A673 (cell line): Measurements from ENCODE around the gene UTP11. TPM values are rescaled to one million over a fixed set of nuclear protein-coding genes. Genes with fewer than 3 reads are reported as not detected.
"Not testable (repeated sequence)": the region's sequence is repeated elsewhere in the genome, so short reads cannot be mapped to it uniquely, and the experiment has no call there.

Source experiments
- BruUV-seq: library from RNA; stranded (reverse); fragments of 400-500 nt; replicated peaks from 2 replicates; lab custom pipeline; 2021; lab: Mats Ljungman, UMichigan
- CTCF ChIA-PET: fragments of 300-600 bp; sonication (Branson Sonifier 250); formaldehyde crosslinking; loops from one replicate; lab custom pipeline; 2022; ENCODE audit warnings: antibody characterized with exemption; lab: Charles Lee
- POLR2A ChIA-PET: fragments of 300-600 bp; sonication (Branson Sonifier 250); formaldehyde crosslinking; loops from one replicate; lab custom pipeline; 2022; ENCODE audit warnings: antibody characterized with exemption; ENCODE audit not compliant: low non-redundant PET; lab: Charles Lee
- DNase-seq: peaks from one replicate; pipeline ENCODE4 v3.0.0-alpha.2; 2015; ENCODE audit warnings: low spot score
- H3K27ac ChIP-seq: fragments of 200-600 bp; sonication (generic); 2 replicates; pipeline ENCODE4 v1.5.1; 2016; ENCODE audit warnings: mixed run types, low read depth, mild to moderate bottlenecking, mixed read lengths, antibody characterized with exemption, low read length; ENCODE audit not compliant: poor library complexity, severe bottlenecking
- H3K27me3 ChIP-seq: fragments of 200-600 bp; sonication (generic); replicated peaks from 2 replicates; pipeline ENCODE4 v1.6.1; 2017; ENCODE audit warnings: mixed run types, low read depth, mild to moderate bottlenecking, mixed read lengths, antibody characterized with exemption, low read length; ENCODE audit not compliant: insufficient read depth, poor library complexity
- H3K36me3 ChIP-seq: fragments of 200-600 bp; sonication (generic); 2 replicates; pipeline ENCODE4 v1.6.1; 2016; ENCODE audit warnings: mixed run types, mild to moderate bottlenecking, mixed read lengths, antibody characterized with exemption, low read length; ENCODE audit not compliant: insufficient read depth, poor library complexity, severe bottlenecking
- H3K4me1 ChIP-seq: fragments of 200-600 bp; sonication (generic); 2 replicates; pipeline ENCODE4 v1.6.1; 2017; ENCODE audit warnings: mixed run types, mild to moderate bottlenecking, mixed read lengths, antibody characterized with exemption, low read length; ENCODE audit not compliant: insufficient read depth, poor library complexity, severe bottlenecking
- H3K4me3 ChIP-seq: fragments of 200-600 bp; sonication (generic); 2 replicates; pipeline ENCODE4 v1.5.1; 2016; ENCODE audit warnings: low read depth, mixed run types, mild to moderate bottlenecking, mixed read lengths, low read length; ENCODE audit not compliant: poor library complexity, severe bottlenecking
- H3K9me3 ChIP-seq: fragments of 200-600 bp; sonication (generic); 2 replicates; pipeline ENCODE4 v1.6.1; 2016; ENCODE audit warnings: mixed run types, low read depth, mild to moderate bottlenecking, mixed read lengths, antibody characterized with exemption, low read length; ENCODE audit not compliant: poor library complexity, severe bottlenecking
- CTCF ChIP-seq: fragments of 300-800, 200-600 bp; sonication (generic); conservative IDR thresholded peaks from 2 replicates; pipeline ENCODE4 v1.5.1; 2017; ENCODE audit warnings: low read depth, mild to moderate bottlenecking, antibody characterized with exemption, low read length, moderate library complexity, mixed read lengths
- EZH2 ChIP-seq: fragments of 200-600 bp; sonication (generic); IDR thresholded peaks from 2 replicates; pipeline ENCODE4 v1.6.1; 2017; ENCODE audit warnings: borderline replicate concordance, low read depth, mild to moderate bottlenecking, mixed read lengths, antibody characterized with exemption, low read length; ENCODE audit not compliant: poor library complexity, severe bottlenecking
- intact Hi-C: fragments of 100-400 bp; cut with micrococcal nuclease; formaldehyde crosslinking; loops from one replicate; pipeline ENCODE4 v1.10.0; 2022; ENCODE audit not compliant: unreplicated experiment
- total RNA-seq: library from RNA; stranded (reverse); gene quantifications from 2 replicates; pipeline ENCODE4 v1.2.3, GENCODE V29; 2021

Gene UTP11
- total RNA-seq, 1 experiment from 2014 or later, result 113 TPM

GRCh38 chr1:37974567-37974966 is 38.0 kb upstream of the UTP11 start:
- CTCF ChIA-PET, result interaction anchor here (0.7 kb wide), 1 partner anchor 516 kb away, joined by 5 read pairs; no protein-coding TSS in a partner anchor
- Histone ChIP-seq H3K27me3 (no peaks in the 10 kb centered on the region), H3K9me3 (no peaks in the 10 kb centered on the region), H3K27ac (no peak overlapping the region), H3K4me3 (no peak overlapping the region), H3K36me3 (peaks cover 62% of the 10 kb centered on the region), H3K4me1 (no peaks in the 10 kb centered on the region)
- POLR2A ChIA-PET, result no interaction called here
- intact Hi-C loops, result no loop called here
- no peak for DNase-seq
- TF ChIP-seq EZH2 (no peak), CTCF (no peak)
- no TSS peak for BruUV-seq

GRCh38 chr1:37975083-37975482 is 37.5 kb upstream of the UTP11 start:
- H3K9me3 ChIP-seq, H3K27me3 ChIP-seq, BruUV-seq, H3K27ac ChIP-seq, POLR2A ChIA-PET, H3K4me1 ChIP-seq, H3K4me3 ChIP-seq: not testable (repeated sequence)
- CTCF ChIA-PET, result interaction anchor here (0.7 kb wide), 1 partner anchor 92 kb away, joined by 4 read pairs; no protein-coding TSS in a partner anchor
- DNase-seq, result peak; percentile 71
- intact Hi-C loops, result loop anchor here (1.0 kb wide), 1 partner anchor 85 kb away; no protein-coding TSS in a partner anchor
- H3K36me3 ChIP-seq, result peaks cover 63% of the 10 kb centered on the region
- TF ChIP-seq CTCF, result peak; percentile 69

GRCh38 chr1:37978541-37978940 is 34.0 kb upstream of the UTP11 start:
- intact Hi-C loops, result no loop called here
- Histone ChIP-seq H3K27ac (no peak overlapping the region), H3K4me1 (no peaks in the 10 kb centered on the region), H3K9me3 (no peaks in the 10 kb centered on the region), H3K4me3 (no peak overlapping the region), H3K36me3 (peaks cover 84% of the 10 kb centered on the region), H3K27me3 (no peaks in the 10 kb centered on the region)
- no peak for DNase-seq
- TF ChIP-seq CTCF (no peak), EZH2 (no peak)
- ChIA-PET POLR2A (interaction anchor here (0.6 kb wide), 1 partner anchor 848 kb away, joined by 3 read pairs; no protein-coding TSS in a partner anchor), CTCF (no interaction called here)
- no TSS peak for BruUV-seq
